Small intestine (tissue), 7 donors: ENCODE data around the gene GALNS. TPM values are rescaled to one million over a fixed set of nuclear protein-coding genes. Genes with fewer than 3 reads are reported as not detected.
"Not testable (repeated sequence)": the region's sequence is repeated elsewhere in the genome, so short reads cannot be mapped to it uniquely, and the experiment has no call there.

Experiments
- DNase-seq, 2 donors: peaks; one replicate each; pipeline versions ENCODE4 v3.0.0 to v3.0.0-alpha.2; 2013
- FAIRE-seq: peaks from 2 replicates; lab custom pipeline; 2012; peaks lifted over from hg19 to GRCh38; lab: Jason Lieb, UNC
- H3K27ac ChIP-seq, 3 donors: one replicate each; pipeline ENCODE4 v1.5.1; 2013; ENCODE audit warnings: low read length in 2 of 3, mild to moderate bottlenecking in 2 of 3, control low read depth in 1 of 3, inconsistent platforms in 1 of 3, low read depth in 1 of 3, moderate library complexity in 1 of 3
- H3K27me3 ChIP-seq, 3 donors: one replicate each; pipeline ENCODE4 v1.6.1; 2013; ENCODE audit warnings: low read length in 3 of 3, inconsistent platforms in 1 of 3; ENCODE audit not compliant: control insufficient read depth in 3 of 3, insufficient read depth in 3 of 3
- H3K36me3 ChIP-seq, 3 donors: one replicate each; pipeline ENCODE4 v1.6.1; 2013; ENCODE audit warnings: low read length in 3 of 3, inconsistent platforms in 1 of 3, low read depth in 1 of 3, mild to moderate bottlenecking in 1 of 3, moderate library complexity in 1 of 3; ENCODE audit not compliant: control insufficient read depth in 3 of 3, insufficient read depth in 2 of 3
- H3K4me1 ChIP-seq, 3 donors: one replicate each; pipeline ENCODE4 v1.6.1; 2013; ENCODE audit warnings: low read length in 2 of 3, inconsistent platforms in 1 of 3, low read depth in 1 of 3, mild to moderate bottlenecking in 1 of 3, moderate library complexity in 1 of 3; ENCODE audit not compliant: control insufficient read depth in 3 of 3, insufficient read depth in 2 of 3
- H3K4me3 ChIP-seq, 3 donors: one replicate each; pipeline ENCODE4 v1.5.1; 2013; ENCODE audit warnings: low read length in 3 of 3, control low read depth in 1 of 3, inconsistent platforms in 1 of 3, low read depth in 1 of 3, mild to moderate bottlenecking in 1 of 3, moderate library complexity in 1 of 3
- H3K9me3 ChIP-seq, 2 donors: one replicate each; pipeline ENCODE4 v1.6.1; 2013; ENCODE audit warnings: low read depth in 1 of 2, low read length in 1 of 2; ENCODE audit not compliant: control insufficient read depth in 2 of 2, insufficient read depth in 1 of 2
- WGBS, 3 donors: extraction: QIAGEN DNeasy Blood & Tissue Kit; methylation state at CpG; one replicate each; pipeline ENCODE4 v1.1.7; 2013; 5-methylcytosine and 5-hydroxymethylcytosine counted together
- polyA plus RNA-seq, 4 donors: library from polyadenylated mRNA; stranded (reverse) in 3 of 4; unstranded in 1 of 4; fragments of 200-250 nt in 3 of 4; fragments of 120-200 nt in 1 of 4; gene quantifications; one replicate each; pipeline versions ENCODE4 v1.2.1 to v1.2.3, GENCODE V29; 2013
- donor health status: healthy with polysubstance abuse.
- donor health status: control.
- donor health status: control.
- donor health status: Bipolar disorder and iron deficiency.
- donor health status: healthy.

Gene GALNS
- polyA plus RNA-seq, 4 donors = 28.3 to 35.4 (median 32.7) TPM

GRCh38 chr16:88900662-88901052 is 43.9 kb upstream of the GALNS start:
- DNase-seq (no peak), FAIRE-seq (no peak)
- H3K36me3 ChIP-seq = peaks cover 0 to 3% (median 0%) of the 10 kb centered on the region in 3 donors
- no peak overlapping the region for H3K4me3 ChIP-seq
- 84 to 93% (median 92%) methylated on average over 12 of the region's 12 CpGs for WGBS, 3 donors
- no peaks in the 10 kb centered on the region for H3K9me3 ChIP-seq
- no peaks in the 10 kb centered on the region for H3K4me1 ChIP-seq
- H3K27ac ChIP-seq = no peak overlapping the region
- no peaks in the 10 kb centered on the region for H3K27me3 ChIP-seq

- Histone ChIP-seq H3K36me3 (peaks cover 0 to 3% (median 0%) of the 10 kb centered on the region in 3 donors), H3K4me3 (no peak overlapping the region), H3K27me3 (no peaks in the 10 kb centered on the region), H3K9me3 (no peaks in the 10 kb centered on the region), H3K4me1 (no peaks in the 10 kb centered on the region), H3K27ac (no peak overlapping the region)
- FAIRE-seq (no peak), DNase-seq (no peak)
- 79 to 87% (median 82%) methylated on average over 41 of the region's 41 CpGs for WGBS, 3 donors
Measured at GRCh38 chr16:88899901-88900661, 43.3 kb upstream of the GALNS start.

DNA sequence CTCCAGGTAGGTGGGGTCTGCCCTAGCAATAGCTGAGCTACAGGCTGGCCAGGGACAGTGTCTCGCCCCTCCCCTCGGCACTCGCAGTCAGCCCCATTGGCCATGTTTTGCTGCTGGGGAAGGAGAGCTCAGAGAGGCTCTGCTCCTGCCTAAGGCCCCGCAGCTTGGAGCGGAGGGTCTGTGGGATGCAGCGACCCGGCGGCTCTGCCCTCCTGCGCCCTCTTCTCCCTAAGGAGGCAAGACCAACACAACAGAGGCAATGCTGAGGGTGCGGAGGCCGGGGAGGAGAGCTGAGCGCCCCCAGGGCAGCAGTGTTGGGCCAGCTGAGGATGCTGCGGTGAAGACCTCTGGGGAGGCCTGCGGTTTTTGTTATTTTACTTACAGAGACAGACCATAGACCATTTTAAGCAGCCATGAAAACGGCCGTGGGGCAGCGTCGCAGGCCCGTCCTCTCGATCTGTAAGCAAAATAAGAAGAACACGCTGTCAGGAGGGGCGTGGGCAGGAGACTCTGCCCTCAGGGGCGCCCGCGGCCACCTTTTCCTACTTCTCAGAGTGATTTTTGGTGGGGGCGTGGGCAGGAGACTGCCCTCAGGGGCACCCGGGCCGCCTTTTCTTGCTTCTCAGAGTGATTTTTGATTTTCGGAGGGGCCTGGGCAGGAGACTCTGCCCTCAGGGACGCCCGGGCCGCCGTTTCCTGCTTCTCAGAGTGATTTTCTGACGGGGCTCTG is 41.1 kb upstream of the GALNS start:
- Histone ChIP-seq H3K9me3 (no peaks in the 10 kb centered on the region), H3K4me1 (no peaks in the 10 kb centered on the region), H3K27me3 (no peaks in the 10 kb centered on the region), H3K4me3 (no peak overlapping the region), H3K36me3 (peaks cover 0 to 3% (median 0%) of the 10 kb centered on the region in 3 donors), H3K27ac (no peak overlapping the region)
- FAIRE-seq = no peak
- DNase-seq = no peak
- 79 to 90% (median 81%) methylated on average over 33 to 34 of the region's 34 CpGs for WGBS, 3 donors

GRCh38 chr16:88896238-88897070 is 39.7 kb upstream of the GALNS start:
- Histone ChIP-seq H3K27ac (no peak overlapping the region), H3K27me3 (no peaks in the 10 kb centered on the region), H3K4me3 (no peak overlapping the region), H3K4me1 (no peaks in the 10 kb centered on the region), H3K36me3 (peaks cover 0 to 7% (median 0%) of the 10 kb centered on the region in 3 donors), H3K9me3 (no peaks in the 10 kb centered on the region)
- no peak for DNase-seq
- no peak for FAIRE-seq
- 83 to 93% (median 87%) methylated on average over 55 to 57 of the region's 57 CpGs for WGBS, 3 donors

- H3K9me3 ChIP-seq = peaks cover 0 to under 1% of the 10 kb centered on the region in 2 donors
- H3K36me3 ChIP-seq = peaks cover 0 to 5% (median 0%) of the 10 kb centered on the region in 3 donors
- no peak overlapping the region for H3K27ac ChIP-seq
- DNase-seq (no peak), FAIRE-seq (no peak)
- H3K4me3 ChIP-seq = no peak overlapping the region
- 87 to 92% (median 88%) methylated on average over 22 of the region's 22 CpGs for WGBS, 3 donors
- H3K27me3 ChIP-seq = no peaks in the 10 kb centered on the region
- no peaks in the 10 kb centered on the region for H3K4me1 ChIP-seq
Measured at GRCh38 chr16:88895335-88895734, 38.6 kb upstream of the GALNS start.

- Histone ChIP-seq H3K27ac (no peak overlapping the region), H3K27me3 (no peaks in the 10 kb centered on the region), H3K4me1 (no peaks in the 10 kb centered on the region), H3K9me3 (peaks cover 0 to 6% of the 10 kb centered on the region in 2 donors), H3K36me3 (peaks cover 0 to 9% (median 0%) of the 10 kb centered on the region in 3 donors), H3K4me3 (no peak overlapping the region)
- FAIRE-seq (no peak), DNase-seq (no peak)
- 65 to 79% (median 68%) methylated on average over 21 of the region's 21 CpGs for WGBS, 3 donors
Measured at GRCh38 chr16:88894681-88895300, 38.0 kb upstream of the GALNS start.

DNA sequence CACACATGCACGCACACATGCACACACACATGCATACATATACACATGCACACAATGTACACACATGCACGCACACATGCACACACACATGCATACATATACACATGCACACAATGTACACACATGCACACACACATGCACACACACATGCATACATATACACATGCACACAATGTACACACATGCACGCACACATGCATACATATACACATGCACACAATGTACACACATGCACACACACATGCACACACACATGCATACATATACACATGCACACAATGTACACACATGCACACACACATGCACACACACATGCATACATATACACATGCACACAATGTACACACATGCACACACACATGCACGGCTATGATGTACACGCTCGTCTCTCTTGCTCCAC is 37.5 kb upstream of the GALNS start:
- not testable (repeated sequence) for DNase-seq, FAIRE-seq, H3K4me3 ChIP-seq, H3K27ac ChIP-seq, H3K4me1 ChIP-seq, H3K36me3 ChIP-seq, H3K27me3 ChIP-seq
- peaks cover 0 to 12% of the 10 kb centered on the region in 2 donors for H3K9me3 ChIP-seq
- WGBS, 3 donors = 73 to 98% (median 94%) methylated on average over 4 to 5 of the region's 6 CpGs
